A549 (cell line): ENCODE results near the gene CLECL1. TPM values are rescaled to one million over a fixed set of nuclear protein-coding genes. Genes with fewer than 3 reads are reported as not detected.

Source experiments
- ATAC-seq, 2 experiments: fragments of 200-7000 bp in 1 of 2; fragments of >200 bp in 1 of 2; cut with Nextera tagmentation in 1 of 2; cut with Tn5 transposase in 1 of 2; 3 replicates each; pipeline versions ENCODE4 v1.8.0 to v1.9.1; 2018 to 2020; ENCODE audit warnings: mild to moderate bottlenecking in 1 of 2, moderate library complexity in 1 of 2
- CTCF ChIA-PET: fragments of 300-600 bp; sonication (Branson Sonifier 250); formaldehyde crosslinking; extraction: SDS; loops from one replicate; lab custom pipeline; 2021; ENCODE audit warnings: antibody characterized with exemption, inconsistent platforms; lab: Yijun Ruan, JAX
- POLR2A ChIA-PET: fragments of 350-600 bp; formaldehyde crosslinking; extraction: SDS; loops from one replicate; lab custom pipeline; 2021; ENCODE audit warnings: antibody characterized with exemption, inconsistent platforms; lab: Yijun Ruan, JAX
- DNase-seq, 2 experiments: peaks; one replicate each; pipeline versions ENCODE4 v3.0.0 to v3.0.0-alpha.2; 2011 to 2016; ENCODE audit warnings: low read depth in 1 of 2, low spot score in 1 of 2
- FAIRE-seq: peaks from 2 replicates; lab custom pipeline; 2011; peaks lifted over from hg19 to GRCh38; lab: Jason Lieb, UNC
- H3K27ac ChIP-seq, 2 experiments: fragments of >200 bp; sonication (Bioruptor Twin); formaldehyde crosslinking; 3 replicates each; pipeline ENCODE4 v1.5.1; 2016 to 2017
- H3K4me1 ChIP-seq: fragments of >200 bp; sonication (Bioruptor Twin); formaldehyde crosslinking; 3 replicates; pipeline ENCODE4 v1.6.1; 2016
- H3K4me2 ChIP-seq: fragments of >200 bp; sonication (Bioruptor Twin); formaldehyde crosslinking; 3 replicates; pipeline ENCODE4 v1.6.1; 2016
- H3K4me3 ChIP-seq: fragments of >200 bp; sonication (Bioruptor Twin); formaldehyde crosslinking; 3 replicates; pipeline ENCODE4 v1.5.1; 2016
- H3K9me3 ChIP-seq: fragments of >200 bp; sonication (Bioruptor Twin); formaldehyde crosslinking; 3 replicates; pipeline ENCODE4 v1.6.1; 2016
- BHLHE40 ChIP-seq: IDR thresholded peaks from 2 replicates; pipeline ENCODE4 v1.6.1; 2012; ENCODE audit warnings: low read depth, low read length, inconsistent platforms
- CBX2 ChIP-seq: fragments of 200-600 bp; sonication (generic); IDR thresholded peaks from 2 replicates; pipeline ENCODE4 v1.6.1; 2016; ENCODE audit warnings: low read depth, mild to moderate bottlenecking, borderline replicate concordance
- CBX8 ChIP-seq: fragments of 200-600 bp; sonication (generic); IDR thresholded peaks from 2 replicates; pipeline ENCODE4 v1.6.1; 2016
- CTCF ChIP-seq: fragments of >200 bp; sonication (Bioruptor Twin); formaldehyde crosslinking; IDR thresholded peaks from 3 replicates; pipeline ENCODE4 v1.5.1; 2016
- EHMT2 ChIP-seq: fragments of 200-600 bp; sonication (generic); IDR thresholded peaks from 2 replicates; pipeline ENCODE4 v1.6.1; 2016; ENCODE audit warnings: antibody characterized with exemption, low read depth, mild to moderate bottlenecking, moderate library complexity
- EP300 ChIP-seq, 2 experiments: fragments of >200 bp; sonication (Bioruptor Twin); formaldehyde crosslinking; IDR thresholded peaks; 2 replicates in 1 of 2; 3 replicates in 1 of 2; pipeline ENCODE4 v1.6.1; 2016 to 2017
- ESRRA ChIP-seq: fragments of 150-350 bp; IDR thresholded peaks from 2 replicates; pipeline ENCODE4 v1.6.1; 2014; ENCODE audit warnings: mild to moderate bottlenecking, low read length, borderline replicate concordance
- FOSB ChIP-seq: fragments of 250-450 bp; sonication (Bioruptor Pico); IDR thresholded peaks from 2 replicates; pipeline ENCODE4 v1.5.0; 2020; ENCODE audit warnings: mild to moderate bottlenecking, moderate library complexity
- FOSL2 ChIP-seq, 2 experiments: fragments of 450-650 bp in 1 of 2; fragments of >200 bp in 1 of 2; sonication (Bioruptor Twin) in 1 of 2; formaldehyde crosslinking; IDR thresholded peaks; 2 replicates each; pipeline versions ENCODE4 v1.5.0 to v1.6.1; 2016 to 2020; ENCODE audit warnings: mild to moderate bottlenecking in 1 of 2, moderate library complexity in 1 of 2
- FOXS1 ChIP-seq: fragments of 250-450 bp; sonication (Bioruptor Pico); IDR thresholded peaks from 2 replicates; pipeline ENCODE4 v1.5.0; 2020; ENCODE audit warnings: mild to moderate bottlenecking, moderate library complexity
- HDAC2 ChIP-seq: fragments of 200-600 bp; sonication (generic); IDR thresholded peaks from 2 replicates; pipeline ENCODE4 v1.6.1; 2016
- HEYL ChIP-seq: fragments of 250-450 bp; sonication (Bioruptor Pico); IDR thresholded peaks from 2 replicates; pipeline ENCODE4 v1.8.0; 2021; ENCODE audit warnings: mild to moderate bottlenecking, moderate library complexity
- HOXA7 ChIP-seq: fragments of 250-450 bp; sonication (Bioruptor Pico); IDR thresholded peaks from 2 replicates; pipeline ENCODE4 v1.5.0; 2020; ENCODE audit warnings: mild to moderate bottlenecking, moderate library complexity
- KDM5A ChIP-seq: fragments of 200-600 bp; sonication (generic); IDR thresholded peaks from 2 replicates; pipeline ENCODE4 v1.6.1; 2016; ENCODE audit warnings: antibody characterized with exemption, mild to moderate bottlenecking
- MAFK ChIP-seq: fragments of 450-650 bp; IDR thresholded peaks from 2 replicates; pipeline ENCODE4 v1.6.1; 2014; ENCODE audit not compliant: partially characterized antibody
- MAX ChIP-seq: IDR thresholded peaks from 2 replicates; pipeline ENCODE4 v1.6.1; 2012
- MAZ ChIP-seq: fragments of 150-350 bp; IDR thresholded peaks from 2 replicates; pipeline ENCODE4 v1.6.1; 2014; ENCODE audit warnings: antibody characterized with exemption, low read depth, low read length, borderline replicate concordance
- NFE2L2 ChIP-seq: fragments of 150-350 bp; conservative IDR thresholded peaks from 2 replicates; pipeline ENCODE4 v1.6.1; 2014; ENCODE audit warnings: low read length
- NR3C1 ChIP-seq: fragments of >200 bp; sonication (Bioruptor Twin); formaldehyde crosslinking; IDR thresholded peaks from 3 replicates; pipeline ENCODE4 v1.6.1; 2017
- POLR2AphosphoS2 ChIP-seq: conservative IDR thresholded peaks from 2 replicates; pipeline ENCODE4 v1.6.1; 2012; ENCODE audit warnings: low read length, improper control_type of control experiment, inconsistent platforms
- RAD21 ChIP-seq, 2 experiments: fragments of >200 bp in 1 of 2; sonication (Bioruptor Twin) in 1 of 2; formaldehyde crosslinking in 1 of 2; IDR thresholded peaks in 1 of 2; conservative IDR thresholded peaks in 1 of 2; 2 replicates in 1 of 2; 3 replicates in 1 of 2; pipeline ENCODE4 v1.6.1; 2012 to 2018; ENCODE audit warnings: inconsistent platforms in 1 of 2
- RCOR1 ChIP-seq: fragments of 150-350 bp; IDR thresholded peaks from 2 replicates; pipeline ENCODE4 v1.6.1; 2014; ENCODE audit warnings: antibody characterized with exemption, low read length, low read depth
- SMC3 ChIP-seq: fragments of >200 bp; sonication (Bioruptor Twin); formaldehyde crosslinking; IDR thresholded peaks from 3 replicates; pipeline ENCODE4 v1.6.1; 2018; ENCODE audit warnings: inconsistent platforms
- SREBF2 ChIP-seq: fragments of 450-650 bp; IDR thresholded peaks from 2 replicates; pipeline ENCODE4 v1.6.1; 2014; ENCODE audit warnings: mild to moderate bottlenecking, moderate library complexity
- TFCP2L1 ChIP-seq: fragments of 250-450 bp; sonication (Bioruptor Pico); IDR thresholded peaks from 2 replicates; pipeline ENCODE4 v1.5.0; 2021; ENCODE audit warnings: mild to moderate bottlenecking
- TP53 ChIP-seq: fragments of 250-450 bp; sonication (Bioruptor Pico); IDR thresholded peaks from 2 replicates; pipeline ENCODE4 v1.5.0; 2021; ENCODE audit warnings: mild to moderate bottlenecking, moderate library complexity
- ZFP36 ChIP-seq: fragments of 450-650 bp; IDR thresholded peaks from 2 replicates; pipeline ENCODE4 v1.6.1; 2014; ENCODE audit warnings: borderline replicate concordance; ENCODE audit not compliant: partially characterized antibody
- ZSCAN20 ChIP-seq: fragments of 250-450 bp; sonication (Bioruptor Pico); IDR thresholded peaks from 2 replicates; pipeline ENCODE4 v1.8.0; 2022; ENCODE audit warnings: mild to moderate bottlenecking, moderate library complexity
- WGBS: methylation state at CpG from one replicate; pipeline ENCODE4 v1.1.6; 2017; ENCODE audit errors: missing lambda C conversion rate; 5-methylcytosine and 5-hydroxymethylcytosine counted together
- polyA plus RNA-seq, 4 experiments: library from polyadenylated mRNA; depleted of rRNA in 3 of 4; stranded (reverse); fragments of >200 nt; fragmentation: RNase III in 1 of 4; extraction: RNeasy Plus Mini Kit Qiagen cat#74134 plus additional on column Dnase treatment in 1 of 4; gene quantifications; 2 replicates in 3 of 4; 3 replicates in 1 of 4; pipeline ENCODE4 v1.2.3, GENCODE V29; 2011 to 2017

Gene CLECL1
- polyA plus RNA-seq, 2 of the 4 experiments (the other 2 are of a cell fraction) = not detected

- TF ChIP-seq FOSL2 (IDR thresholded peaks at IDR 0.05) = peak; percentile 46; the same call in 1 of the 2 replicates
- TF ChIP-seq FOSL2 (CRISPR knock-in tag; IDR thresholded peaks at IDR 0.05) = peak; percentile 85
- TF ChIP-seq KDM5A = no peak
- no peak for TF ChIP-seq NR3C1
- TF ChIP-seq EHMT2 = no peak
- no peak for TF ChIP-seq ZSCAN20 (CRISPR knock-in tag)
- TF ChIP-seq MAX = 0 out of 2 replicates have a peak, but pooled peaks have one; percentile 19
- TF ChIP-seq CBX8 = no peak
- TF ChIP-seq TFCP2L1 (CRISPR knock-in tag) = no peak
Observed at GRCh38 chr12:9721394-9722092, 11.4 kb downstream of the CLECL1 start (continued).

- H3K4me1 ChIP-seq = peaks cover 35% of the 10 kb centered on the region
- TF ChIP-seq NFE2L2 (no peak), SMC3 (no peak), BHLHE40 (no peak), RAD21 (conservative IDR thresholded peaks at IDR 0.05 in 1 of 2, IDR thresholded peaks at IDR 0.05 in 1 of 2) (no peak), HDAC2 (no peak), CBX2 (no peak), MAFK (no peak), FOSB (CRISPR knock-in tag) (no peak), SREBF2 (no peak), TFCP2L1 (CRISPR knock-in tag) (no peak), NR3C1 (no peak), ESRRA (no peak)
- H3K9me3 ChIP-seq = no peaks in the 10 kb centered on the region
- CTCF ChIA-PET = no interaction called here
- H3K27ac ChIP-seq = peak overlapping the region; percentile 19 to 57; a peak in 5 of 6 replicates
- ATAC-seq (no peak), DNase-seq (no peak), FAIRE-seq (no peak)
- POLR2A ChIA-PET = no interaction called here
- 93% methylated on average over 1 of the region's 1 CpG for WGBS
- H3K4me3 ChIP-seq = no peak overlapping the region
- no peak overlapping the region for H3K4me2 ChIP-seq
Observed at GRCh38 chr12:9719790-9720189, 13.1 kb downstream of the CLECL1 start.

- no peaks in the 10 kb centered on the region for H3K9me3 ChIP-seq
- TF ChIP-seq ZFP36 = no peak
- no peak for TF ChIP-seq TP53 (CRISPR knock-in tag)
- TF ChIP-seq EHMT2 = no peak
- no peak for TF ChIP-seq HEYL (CRISPR knock-in tag)
- no peak for TF ChIP-seq FOXS1 (CRISPR knock-in tag)
- TF ChIP-seq HOXA7 (CRISPR knock-in tag) = no peak
- no peak for TF ChIP-seq EP300 (IDR thresholded peaks at IDR 0.05)
- TF ChIP-seq MAZ = no peak
- TF ChIP-seq RCOR1 = no peak
- TF ChIP-seq CTCF = no peak
- no peak for TF ChIP-seq MAX
- TF ChIP-seq FOSL2 (IDR thresholded peaks at IDR 0.05) = no peak
- no peak for TF ChIP-seq FOSL2 (CRISPR knock-in tag; IDR thresholded peaks at IDR 0.05)
- no peak for TF ChIP-seq SMC3
- TF ChIP-seq POLR2AphosphoS2 = no peak
- WGBS = 92% methylated on average over 7 of the region's 7 CpGs
- H3K4me2 ChIP-seq = no peak overlapping the region
- POLR2A ChIA-PET = no interaction called here
- CTCF ChIA-PET = no interaction called here
- DNase-seq (no peak), FAIRE-seq (no peak), ATAC-seq (no peak)
- no peak overlapping the region for H3K4me3 ChIP-seq
- H3K4me1 ChIP-seq = peaks cover 35% of the 10 kb centered on the region
- no peak overlapping the region; a peak in 1 of 6 replicates for H3K27ac ChIP-seq
Observed at GRCh38 chr12:9718968-9719367, 13.9 kb downstream of the CLECL1 start.
